HepG2 (cell line): ENCODE measurements around the gene WDR13.

Source experiments
- ASH2L ChIP-seq: fragments of 300-600, 200-600 bp; sonication (generic); IDR thresholded peaks from 2 replicates; pipeline ENCODE4 v1.7.0; 2017; ENCODE audit warnings: low read depth, mild to moderate bottlenecking, moderate library complexity, mixed read lengths, low read length; ENCODE audit not compliant: insufficient read length
- HCFC1 ChIP-seq: fragments of 150-350 bp; IDR thresholded peaks from 2 replicates; pipeline ENCODE4 v1.6.1; 2014; ENCODE audit warnings: low read depth, low read length
- KLF11 ChIP-seq: IDR thresholded peaks from 2 replicates; pipeline ENCODE4 v1.6.1; 2016; ENCODE audit warnings: missing compliant biosample characterization
- NFATC3 ChIP-seq: sonication (generic); formaldehyde crosslinking; IDR thresholded peaks from 2 replicates; pipeline ENCODE4 v1.5.1; 2020; ENCODE audit warnings: mild to moderate bottlenecking, missing genetic modification reagents
- ZC3H13 ChIP-seq: sonication (generic); formaldehyde crosslinking; IDR thresholded peaks from 2 replicates; pipeline ENCODE4 v1.8.1; 2023; ENCODE audit warnings: mild to moderate bottlenecking, missing genetic modification reagents, moderate library complexity
- ZNF225 ChIP-seq: sonication (generic); formaldehyde crosslinking; IDR thresholded peaks from 2 replicates; pipeline ENCODE4 v1.4.0; 2020; ENCODE audit warnings: mild to moderate bottlenecking, missing genetic modification reagents
- ZNF703 ChIP-seq: sonication (generic); formaldehyde crosslinking; IDR thresholded peaks from 2 replicates; pipeline ENCODE4 v1.5.1; 2020; ENCODE audit warnings: missing genetic modification reagents, mild to moderate bottlenecking, moderate library complexity, borderline replicate concordance
- TF ChIP-seq, protein P1 (sequence below): fragments of 450-650 bp; IDR thresholded peaks from 2 replicates; pipeline ENCODE4 v1.6.1; 2017; ENCODE audit warnings: mild to moderate bottlenecking

GRCh38 chrX:48601741-48602394 lies 4.6 kb downstream of the WDR13 start:
- TF ChIP-seq ZNF703 (no peak), HCFC1 (no peak), NFATC3 (CRISPR knock-in tag) (no peak), ZC3H13 (no peak), ZNF225 (CRISPR knock-in tag) (no peak), KLF11 (CRISPR knock-in tag) (no peak), ASH2L (no peak)
- TF ChIP-seq, protein P1, sequence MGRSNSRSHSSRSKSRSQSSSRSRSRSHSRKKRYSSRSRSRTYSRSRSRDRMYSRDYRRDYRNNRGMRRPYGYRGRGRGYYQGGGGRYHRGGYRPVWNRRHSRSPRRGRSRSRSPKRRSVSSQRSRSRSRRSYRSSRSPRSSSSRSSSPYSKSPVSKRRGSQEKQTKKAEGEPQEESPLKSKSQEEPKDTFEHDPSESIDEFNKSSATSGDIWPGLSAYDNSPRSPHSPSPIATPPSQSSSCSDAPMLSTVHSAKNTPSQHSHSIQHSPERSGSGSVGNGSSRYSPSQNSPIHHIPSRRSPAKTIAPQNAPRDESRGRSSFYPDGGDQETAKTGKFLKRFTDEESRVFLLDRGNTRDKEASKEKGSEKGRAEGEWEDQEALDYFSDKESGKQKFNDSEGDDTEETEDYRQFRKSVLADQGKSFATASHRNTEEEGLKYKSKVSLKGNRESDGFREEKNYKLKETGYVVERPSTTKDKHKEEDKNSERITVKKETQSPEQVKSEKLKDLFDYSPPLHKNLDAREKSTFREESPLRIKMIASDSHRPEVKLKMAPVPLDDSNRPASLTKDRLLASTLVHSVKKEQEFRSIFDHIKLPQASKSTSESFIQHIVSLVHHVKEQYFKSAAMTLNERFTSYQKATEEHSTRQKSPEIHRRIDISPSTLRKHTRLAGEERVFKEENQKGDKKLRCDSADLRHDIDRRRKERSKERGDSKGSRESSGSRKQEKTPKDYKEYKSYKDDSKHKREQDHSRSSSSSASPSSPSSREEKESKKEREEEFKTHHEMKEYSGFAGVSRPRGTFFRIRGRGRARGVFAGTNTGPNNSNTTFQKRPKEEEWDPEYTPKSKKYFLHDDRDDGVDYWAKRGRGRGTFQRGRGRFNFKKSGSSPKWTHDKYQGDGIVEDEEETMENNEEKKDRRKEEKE = no peak
